ENCODE measurements around the gene LPIN1. TPM values are rescaled to one million over a fixed set of nuclear protein-coding genes. Genes with fewer than 3 reads are reported as not detected.

LPIN1 gene
- polyA plus RNA-seq, 1 donor = 10.9 TPM

GRCh38 chr2:11771971-11772615 lies 25.7 kb downstream of the LPIN1 start:
- Histone ChIP-seq H3K9me3 (ENCODE audit: control insufficient read depth, low read depth, low read length) (no peaks in the 10 kb centered on the region), H3K4me1 (ENCODE audit: control insufficient read depth, insufficient read depth, low read length) (peaks cover 1% of the 10 kb centered on the region), H3K36me3 (ENCODE audit: control insufficient read depth, insufficient read depth, low read length) (peaks cover 37% of the 10 kb centered on the region), H3K27me3 (ENCODE audit: control insufficient read depth, insufficient read depth, low read length) (no peaks in the 10 kb centered on the region), H3K27ac (ENCODE audit: low read length) (no peak overlapping the region), H3K4me3 (ENCODE audit: low read length) (no peak overlapping the region)
- DNase-seq = no peak
- WGBS (ENCODE audit: insufficient coverage, low lambda C conversion rate) = 100% methylated on average over 1 of the region's 8 CpGs

- Histone ChIP-seq H3K27ac (ENCODE audit: low read length) (no peak overlapping the region), H3K36me3 (ENCODE audit: control insufficient read depth, insufficient read depth, low read length) (peaks cover 34% of the 10 kb centered on the region), H3K4me3 (ENCODE audit: low read length) (no peak overlapping the region), H3K4me1 (ENCODE audit: control insufficient read depth, insufficient read depth, low read length) (peaks cover 6% of the 10 kb centered on the region), H3K9me3 (ENCODE audit: control insufficient read depth, low read depth, low read length) (no peaks in the 10 kb centered on the region), H3K27me3 (ENCODE audit: control insufficient read depth, insufficient read depth, low read length) (no peaks in the 10 kb centered on the region)
- DNase-seq = no peak
- WGBS (ENCODE audit: insufficient coverage, low lambda C conversion rate) = 100% methylated on average over 2 of the region's 10 CpGs
These were observed 26.7 kb downstream of the LPIN1 start for GRCh38 chr2:11773111-11773510.

GRCh38 chr2:11773747-11774525 lies 27.5 kb downstream of the LPIN1 start:
- H3K36me3 ChIP-seq (ENCODE audit: control insufficient read depth, insufficient read depth, low read length) = peaks cover 31% of the 10 kb centered on the region
- H3K27ac ChIP-seq (ENCODE audit: low read length) = no peak overlapping the region
- peaks cover 12% of the 10 kb centered on the region for H3K4me1 ChIP-seq (ENCODE audit: control insufficient read depth, insufficient read depth, low read length)
- no peaks in the 10 kb centered on the region for H3K9me3 ChIP-seq (ENCODE audit: control insufficient read depth, low read depth, low read length)
- H3K4me3 ChIP-seq (ENCODE audit: low read length) = no peak overlapping the region
- 80% methylated on average over 1 of the region's 7 CpGs for WGBS (ENCODE audit: insufficient coverage, low lambda C conversion rate)
- no peaks in the 10 kb centered on the region for H3K27me3 ChIP-seq (ENCODE audit: control insufficient read depth, insufficient read depth, low read length)
- DNase-seq = no peak

GRCh38 chr2:11774600-11774999 lies 28.2 kb downstream of the LPIN1 start:
- Histone ChIP-seq H3K36me3 (ENCODE audit: control insufficient read depth, insufficient read depth, low read length) (peaks cover 31% of the 10 kb centered on the region), H3K4me1 (ENCODE audit: control insufficient read depth, insufficient read depth, low read length) (peaks cover 14% of the 10 kb centered on the region), H3K4me3 (ENCODE audit: low read length) (no peak overlapping the region), H3K27ac (ENCODE audit: low read length) (no peak overlapping the region), H3K9me3 (ENCODE audit: control insufficient read depth, low read depth, low read length) (no peaks in the 10 kb centered on the region), H3K27me3 (ENCODE audit: control insufficient read depth, insufficient read depth, low read length) (no peaks in the 10 kb centered on the region)
- no CpG with 5 or more reads among the region's 7 CpGs for WGBS (ENCODE audit: insufficient coverage, low lambda C conversion rate)
- no peak for DNase-seq

GRCh38 chr2:11775384-11775783 lies 29.0 kb downstream of the LPIN1 start:
- 83% methylated on average over 3 of the region's 4 CpGs for WGBS (ENCODE audit: insufficient coverage, low lambda C conversion rate)
- no peak overlapping the region for H3K4me3 ChIP-seq (ENCODE audit: low read length)
- H3K27ac ChIP-seq (ENCODE audit: low read length) = no peak overlapping the region

GRCh38 chr2:11777066-11777782 lies 30.8 kb downstream of the LPIN1 start:
- H3K27me3 ChIP-seq (ENCODE audit: control insufficient read depth, insufficient read depth, low read length) = no peaks in the 10 kb centered on the region
- H3K9me3 ChIP-seq (ENCODE audit: control insufficient read depth, low read depth, low read length) = no peaks in the 10 kb centered on the region
- peaks cover 32% of the 10 kb centered on the region for H3K36me3 ChIP-seq (ENCODE audit: control insufficient read depth, insufficient read depth, low read length)
- peak; percentile 31 to 68 for DNase-seq
- H3K27ac ChIP-seq (ENCODE audit: low read length) = peak overlapping the region; percentile 3
- WGBS (ENCODE audit: insufficient coverage, low lambda C conversion rate) = no CpG with 5 or more reads among the region's 24 CpGs
- H3K4me1 ChIP-seq (ENCODE audit: control insufficient read depth, insufficient read depth, low read length) = peaks cover 14% of the 10 kb centered on the region
- H3K4me3 ChIP-seq (ENCODE audit: low read length) = no peak overlapping the region

More at GRCh38 chr2:11775384-11775783, 29.0 kb downstream of the LPIN1 start:
- no peaks in the 10 kb centered on the region for H3K27me3 ChIP-seq (ENCODE audit: control insufficient read depth, insufficient read depth, low read length)
- peaks cover 33% of the 10 kb centered on the region for H3K36me3 ChIP-seq (ENCODE audit: control insufficient read depth, insufficient read depth, low read length)
- no peaks in the 10 kb centered on the region for H3K9me3 ChIP-seq (ENCODE audit: control insufficient read depth, low read depth, low read length)
- peak in 1 of 2 donors; percentile 27 for DNase-seq
- peaks cover 14% of the 10 kb centered on the region for H3K4me1 ChIP-seq (ENCODE audit: control insufficient read depth, insufficient read depth, low read length)

- DNase-seq = no peak
- no peak overlapping the region for H3K4me3 ChIP-seq (ENCODE audit: low read length)
- WGBS (ENCODE audit: insufficient coverage, low lambda C conversion rate) = no CpG with 5 or more reads among the region's 13 CpGs
- no peaks in the 10 kb centered on the region for H3K27me3 ChIP-seq (ENCODE audit: control insufficient read depth, insufficient read depth, low read length)
- peaks cover 14% of the 10 kb centered on the region for H3K4me1 ChIP-seq (ENCODE audit: control insufficient read depth, insufficient read depth, low read length)
- no peaks in the 10 kb centered on the region for H3K9me3 ChIP-seq (ENCODE audit: control insufficient read depth, low read depth, low read length)
- no peak overlapping the region for H3K27ac ChIP-seq (ENCODE audit: low read length)
- H3K36me3 ChIP-seq (ENCODE audit: control insufficient read depth, insufficient read depth, low read length) = peaks cover 35% of the 10 kb centered on the region
These were observed 31.5 kb downstream of the LPIN1 start for GRCh38 chr2:11777886-11778415.

GRCh38 chr2:11778416-11778815 lies 32.0 kb downstream of the LPIN1 start:
- H3K4me1 ChIP-seq (ENCODE audit: control insufficient read depth, insufficient read depth, low read length) = peaks cover 14% of the 10 kb centered on the region
- no peak overlapping the region for H3K27ac ChIP-seq (ENCODE audit: low read length)
- H3K36me3 ChIP-seq (ENCODE audit: control insufficient read depth, insufficient read depth, low read length) = peaks cover 38% of the 10 kb centered on the region
- 46% methylated on average over 4 of the region's 4 CpGs for WGBS (ENCODE audit: insufficient coverage, low lambda C conversion rate)
- H3K4me3 ChIP-seq (ENCODE audit: low read length) = no peak overlapping the region
- H3K27me3 ChIP-seq (ENCODE audit: control insufficient read depth, insufficient read depth, low read length) = no peaks in the 10 kb centered on the region
- H3K9me3 ChIP-seq (ENCODE audit: control insufficient read depth, low read depth, low read length) = no peaks in the 10 kb centered on the region
- peak in 1 of 2 donors; percentile 43 for DNase-seq

- H3K27ac ChIP-seq (ENCODE audit: low read length) = no peak overlapping the region
- H3K36me3 ChIP-seq (ENCODE audit: control insufficient read depth, insufficient read depth, low read length) = peaks cover 32% of the 10 kb centered on the region
- peak; percentile 43 to 56 for DNase-seq
- H3K9me3 ChIP-seq (ENCODE audit: control insufficient read depth, low read depth, low read length) = no peaks in the 10 kb centered on the region
- WGBS (ENCODE audit: insufficient coverage, low lambda C conversion rate) = no CpG with 5 or more reads among the region's 23 CpGs
- no peak overlapping the region for H3K4me3 ChIP-seq (ENCODE audit: low read length)
- no peaks in the 10 kb centered on the region for H3K27me3 ChIP-seq (ENCODE audit: control insufficient read depth, insufficient read depth, low read length)
- H3K4me1 ChIP-seq (ENCODE audit: control insufficient read depth, insufficient read depth, low read length) = peaks cover 14% of the 10 kb centered on the region
These were observed 32.7 kb downstream of the LPIN1 start for GRCh38 chr2:11778923-11779757.
